ENCODE data around the gene CSNK1G2. TPM values are rescaled to one million over a fixed set of nuclear protein-coding genes. Genes with fewer than 3 reads are reported as not detected.

CSNK1G2 gene
- total and polyA plus RNA-seq, 2 donors (not counting 1 experiment from before 2014, with no cell fraction given): 154 to 288 TPM

DNA sequence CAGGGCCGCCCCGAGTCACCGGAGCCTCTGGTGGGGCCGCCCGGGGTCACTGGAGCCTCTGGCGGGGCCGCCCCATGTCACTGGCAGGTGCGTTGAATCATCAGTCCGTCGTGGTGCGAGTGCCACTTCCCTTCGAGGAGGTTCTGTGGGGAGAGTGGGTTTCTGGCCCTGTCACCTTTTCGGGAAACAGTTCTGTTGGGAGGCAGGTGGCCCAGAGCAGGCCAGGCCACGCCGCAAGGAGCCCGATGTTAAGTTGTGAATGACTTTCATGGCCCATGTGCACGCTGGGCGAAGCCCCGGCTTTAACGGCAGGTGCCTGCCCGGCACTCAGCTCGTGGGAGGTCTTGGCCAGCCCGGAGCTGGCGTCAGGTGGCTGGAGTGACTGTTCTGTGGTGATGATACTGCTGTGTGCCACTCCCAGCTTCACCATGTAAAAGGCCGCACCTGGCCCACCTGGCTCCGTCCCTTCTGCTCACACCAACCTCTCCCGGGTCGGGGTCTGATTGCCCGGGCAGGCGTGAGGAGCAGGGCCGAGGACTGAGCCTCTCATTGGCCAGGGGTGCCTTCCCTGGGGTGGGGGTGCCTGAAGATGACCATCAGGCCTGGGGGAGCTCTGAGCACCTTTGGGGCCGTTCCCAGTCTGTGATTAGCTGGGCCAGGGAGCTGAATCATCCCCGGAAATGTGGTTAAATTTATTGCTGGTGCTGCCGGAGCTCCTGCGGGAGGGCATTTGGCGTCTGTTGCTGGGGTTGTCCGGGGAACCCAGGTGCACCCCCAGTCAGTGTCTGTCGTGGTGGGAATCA is 29.2 kb downstream of the CSNK1G2 start:
- Histone ChIP-seq H3K4me1 (ENCODE audit: control insufficient read depth in 2 of 2, insufficient read depth in 2 of 2, low read length in 2 of 2) (peaks cover 0 to 13% of the 10 kb centered on the region in 2 donors), H3K4me2 (replicated peaks; ENCODE audit: low read depth, low read length, poor library complexity, severe bottlenecking) (no peak overlapping the region), H3K27me3 (replicated peaks in 1 of 4; ENCODE audit: control extremely low read depth in 1 of 4, control insufficient read depth in 3 of 4, insufficient read depth in 4 of 4, low read length in 3 of 4) (no peaks in the 10 kb centered on the region), H3K27ac (ENCODE audit: low read length in 2 of 2) (no peak overlapping the region), H3K9ac (ENCODE audit: low read length) (no peak overlapping the region), H3K4me3 (ENCODE audit: control extremely low read depth in 1 of 5, extremely low read depth in 1 of 5, insufficient read depth in 1 of 5, low read depth in 2 of 5, low read length in 4 of 5) (no peak overlapping the region), H2AFZ (ENCODE audit: insufficient read depth, low read depth, low read length, poor library complexity, severe bottlenecking) (no peak overlapping the region), H3K9me3 (ENCODE audit: control extremely low read depth in 1 of 3, control insufficient read depth in 2 of 3, insufficient read depth in 1 of 3, low read length in 2 of 3) (no peaks in the 10 kb centered on the region), H3K79me2 (ENCODE audit: control insufficient read depth, insufficient read depth, low read length) (peaks cover 89% of the 10 kb centered on the region), H3K36me3 (replicated peaks in 1 of 2; ENCODE audit: control extremely low read depth in 1 of 2, control insufficient read depth in 1 of 2, extremely low read depth in 1 of 2, insufficient read depth in 2 of 2, low read length in 1 of 2) (peaks cover 2 to 42% of the 10 kb centered on the region in 2 experiments), H4K20me1 (ENCODE audit: control insufficient read depth, insufficient read depth, low read length, poor library complexity, severe bottlenecking) (peaks cover 80% of the 10 kb centered on the region)
- peaks cover 15% of the 10 kb centered on the region for H3K4me1 Mint-ChIP-seq
- intact Hi-C loops (cut with micrococcal nuclease): no loop called here
- H3K4me3 Mint-ChIP-seq: no peak overlapping the region
- 92% methylated on average over 32 of the region's 38 CpGs for whole genome bisulfite sequencing (ENCODE audit: insufficient coverage)
- no peak overlapping the region for H3K27ac Mint-ChIP-seq
- H3K9me3 Mint-ChIP-seq (ENCODE audit: insufficient read depth): no peaks in the 10 kb centered on the region
- CTCF ChIA-PET: interaction anchor here (0.6 kb wide), 2 partner anchors 492 to 544 kb away, joined by 3 read pairs; no protein-coding TSS in a partner anchor
- DNase-seq (no peak), ATAC-seq (ENCODE audit: low read depth) (no peak)
- TF ChIP-seq, protein P1, sequence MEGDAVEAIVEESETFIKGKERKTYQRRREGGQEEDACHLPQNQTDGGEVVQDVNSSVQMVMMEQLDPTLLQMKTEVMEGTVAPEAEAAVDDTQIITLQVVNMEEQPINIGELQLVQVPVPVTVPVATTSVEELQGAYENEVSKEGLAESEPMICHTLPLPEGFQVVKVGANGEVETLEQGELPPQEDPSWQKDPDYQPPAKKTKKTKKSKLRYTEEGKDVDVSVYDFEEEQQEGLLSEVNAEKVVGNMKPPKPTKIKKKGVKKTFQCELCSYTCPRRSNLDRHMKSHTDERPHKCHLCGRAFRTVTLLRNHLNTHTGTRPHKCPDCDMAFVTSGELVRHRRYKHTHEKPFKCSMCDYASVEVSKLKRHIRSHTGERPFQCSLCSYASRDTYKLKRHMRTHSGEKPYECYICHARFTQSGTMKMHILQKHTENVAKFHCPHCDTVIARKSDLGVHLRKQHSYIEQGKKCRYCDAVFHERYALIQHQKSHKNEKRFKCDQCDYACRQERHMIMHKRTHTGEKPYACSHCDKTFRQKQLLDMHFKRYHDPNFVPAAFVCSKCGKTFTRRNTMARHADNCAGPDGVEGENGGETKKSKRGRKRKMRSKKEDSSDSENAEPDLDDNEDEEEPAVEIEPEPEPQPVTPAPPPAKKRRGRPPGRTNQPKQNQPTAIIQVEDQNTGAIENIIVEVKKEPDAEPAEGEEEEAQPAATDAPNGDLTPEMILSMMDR (IDR thresholded peaks at IDR 0.05): no peak
- TF ChIP-seq EZH2 (IDR thresholded peaks at IDR 0.05; ENCODE audit: borderline replicate concordance, insufficient read depth, low read depth, low read length, poor library complexity, severe bottlenecking): no peak
- H3K27me3 Mint-ChIP-seq: no peaks in the 10 kb centered on the region
- POLR2A ChIA-PET: interaction anchor here (0.7 kb wide), 1 partner anchor 38 kb away, joined by 5 read pairs; no protein-coding TSS in a partner anchor
